ENCODE results near the gene GMPPA. TPM values are rescaled to one million over a fixed set of nuclear protein-coding genes. Genes with fewer than 3 reads are reported as not detected.

Gene GMPPA
- total and polyA plus RNA-seq, 5 donors = 21.6 to 27.5 (median 25.1) TPM

DNA sequence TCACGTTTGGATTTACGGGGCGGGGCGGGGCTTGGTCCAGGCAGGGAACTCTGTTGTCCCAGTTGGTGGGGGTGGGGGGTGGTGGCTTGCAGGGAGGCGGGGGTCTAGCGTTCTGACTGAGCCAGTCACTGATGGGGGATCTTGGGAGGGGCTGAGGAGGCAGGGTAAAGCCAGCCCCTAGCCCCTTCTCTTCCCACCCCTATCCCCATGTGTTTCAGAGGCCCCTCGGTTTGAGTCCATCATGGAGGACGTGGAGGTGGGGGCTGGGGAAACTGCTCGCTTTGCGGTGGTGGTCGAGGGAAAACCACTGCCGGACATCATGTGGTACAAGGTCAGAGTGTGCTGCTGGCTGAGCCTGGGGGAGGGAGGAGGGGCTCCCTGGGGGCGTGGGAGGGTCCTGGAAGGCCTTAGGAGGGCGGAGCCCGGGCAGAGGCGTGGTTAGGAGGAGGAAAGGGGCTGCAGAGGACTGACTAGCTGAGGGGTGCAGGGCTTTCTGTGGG is 22.0 kb upstream of the GMPPA start:
- Histone ChIP-seq H3K4me3 (ENCODE audit: low read length) (no peak overlapping the region), H3K27ac (ENCODE audit: low read length) (no peak overlapping the region), H3K9me3 (ENCODE audit: control insufficient read depth, low read length) (no peaks in the 10 kb centered on the region), H3K27me3 (ENCODE audit: control insufficient read depth, insufficient read depth) (no peaks in the 10 kb centered on the region), H3K4me1 (ENCODE audit: control insufficient read depth, insufficient read depth, low read length) (no peaks in the 10 kb centered on the region)
- intact Hi-C loops (cut with DNase I) = loop anchor here (2.0 to 10.0 kb wide), 4 partner anchors 46 to 54 kb away; no protein-coding TSS in a partner anchor
- ATAC-seq (peak in 1 of 2 donors; percentile 11), DNase-seq (peak in 1 of 3 donors; percentile 61)
- 18% methylated on average over 16 of the region's 16 CpGs for WGBS

- no peak for DNase-seq
- H3K4me3 ChIP-seq (ENCODE audit: low read length) = no peak overlapping the region
- WGBS = 79% methylated on average over 13 of the region's 13 CpGs
- H3K9me3 ChIP-seq (ENCODE audit: control insufficient read depth, low read length) = no peaks in the 10 kb centered on the region
- H3K4me1 ChIP-seq (ENCODE audit: control insufficient read depth, insufficient read depth, low read length) = no peaks in the 10 kb centered on the region
- H3K27me3 ChIP-seq (ENCODE audit: control insufficient read depth, insufficient read depth) = no peaks in the 10 kb centered on the region
- intact Hi-C loops (cut with DNase I) = loop anchor here (2.0 to 10.0 kb wide), 4 partner anchors 45 to 54 kb away; no protein-coding TSS in a partner anchor
- peak overlapping the region; percentile 14 for H3K27ac ChIP-seq (ENCODE audit: low read length)
- ATAC-seq = no peak
Observed at GRCh38 chr2:219477179-219477578, 21.5 kb upstream of the GMPPA start.

DNA sequence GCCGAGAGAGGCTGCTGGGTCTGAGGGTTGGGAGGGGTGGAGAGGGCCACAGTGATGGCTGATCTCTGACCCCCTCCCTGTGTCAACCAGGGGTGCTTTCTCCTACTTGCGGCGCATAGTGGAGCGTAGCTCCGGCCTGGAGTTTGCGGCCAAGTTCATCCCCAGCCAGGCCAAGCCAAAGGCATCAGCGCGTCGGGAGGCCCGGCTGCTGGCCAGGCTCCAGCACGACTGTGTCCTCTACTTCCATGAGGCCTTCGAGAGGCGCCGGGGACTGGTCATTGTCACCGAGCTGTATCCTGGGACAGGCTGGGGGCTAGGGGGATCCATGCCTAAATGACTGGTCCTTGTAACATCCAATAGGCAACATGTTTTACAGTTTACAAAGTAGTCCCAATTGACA is 20.9 kb upstream of the GMPPA start:
- H3K9me3 ChIP-seq (ENCODE audit: control insufficient read depth, low read length) = no peaks in the 10 kb centered on the region
- no peak overlapping the region for H3K4me3 ChIP-seq (ENCODE audit: low read length)
- H3K27ac ChIP-seq (ENCODE audit: low read length) = peak overlapping the region; percentile 14
- H3K27me3 ChIP-seq (ENCODE audit: control insufficient read depth, insufficient read depth) = no peaks in the 10 kb centered on the region
- H3K4me1 ChIP-seq (ENCODE audit: control insufficient read depth, insufficient read depth, low read length) = no peaks in the 10 kb centered on the region
- intact Hi-C loops (cut with DNase I) = loop anchor here (2.0 to 10.0 kb wide), 4 partner anchors 44 to 53 kb away; no protein-coding TSS in a partner anchor
- WGBS = 44% methylated on average over 15 of the region's 15 CpGs
- peak; percentile 69 to 87 (median 87) for DNase-seq
- peak; percentile 52 to 65 for ATAC-seq

- ATAC-seq = no peak
- H3K27ac ChIP-seq (ENCODE audit: low read length) = no peak overlapping the region
- H3K4me1 ChIP-seq (ENCODE audit: control insufficient read depth, insufficient read depth, low read length) = peaks cover 2% of the 10 kb centered on the region
Observed at GRCh38 chr2:219478916-219479315, 19.8 kb upstream of the GMPPA start.

DNA sequence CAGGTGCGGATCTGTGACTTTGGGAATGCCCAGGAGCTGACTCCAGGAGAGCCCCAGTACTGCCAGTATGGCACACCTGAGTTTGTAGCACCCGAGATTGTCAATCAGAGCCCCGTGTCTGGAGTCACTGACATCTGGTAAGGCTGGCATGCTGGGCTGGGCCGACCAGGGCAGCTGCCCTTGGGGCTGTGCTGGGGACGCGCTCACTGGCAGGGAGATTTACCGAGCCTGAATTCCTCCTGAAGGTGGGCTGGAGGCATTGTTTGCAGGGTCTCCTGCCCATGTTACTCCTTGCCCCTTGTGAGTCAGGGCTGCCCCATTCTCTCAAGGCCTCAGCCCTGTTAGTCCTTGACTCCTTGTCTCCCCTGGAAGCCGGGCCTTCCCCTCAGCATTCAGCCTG is 18.7 kb upstream of the GMPPA start:
- no peak for ATAC-seq
- H3K4me3 ChIP-seq (ENCODE audit: low read length) = no peak overlapping the region
- intact Hi-C loops (cut with DNase I) = no loop called here

More at GRCh38 chr2:219478916-219479315, 19.8 kb upstream of the GMPPA start:
- no peaks in the 10 kb centered on the region for H3K27me3 ChIP-seq (ENCODE audit: control insufficient read depth, insufficient read depth)
- WGBS = 86% methylated on average over 8 of the region's 8 CpGs
- H3K9me3 ChIP-seq (ENCODE audit: control insufficient read depth, low read length) = no peaks in the 10 kb centered on the region
- H3K4me3 ChIP-seq (ENCODE audit: low read length) = no peak overlapping the region
- intact Hi-C loops (cut with DNase I) = loop anchor here (5.0 to 10.0 kb wide), 3 partner anchors 43 to 48 kb away; no protein-coding TSS in a partner anchor
- DNase-seq = peak in 1 of 3 donors; percentile 38

GRCh38 chr2:219482674-219483405 is 15.9 kb upstream of the GMPPA start:
- H3K27ac ChIP-seq (ENCODE audit: low read length) = no peak overlapping the region
- WGBS = 64% methylated on average over 17 of the region's 17 CpGs
- H3K4me1 ChIP-seq (ENCODE audit: control insufficient read depth, insufficient read depth, low read length) = peaks cover 11% of the 10 kb centered on the region
- intact Hi-C loops (cut with DNase I) = no loop called here
- no peaks in the 10 kb centered on the region for H3K9me3 ChIP-seq (ENCODE audit: control insufficient read depth, low read length)
- ATAC-seq (peak in 1 of 2 donors; percentile 1), DNase-seq (peak in 1 of 3 donors; percentile 68)
- no peak overlapping the region for H3K4me3 ChIP-seq (ENCODE audit: low read length)
- no peaks in the 10 kb centered on the region for H3K27me3 ChIP-seq (ENCODE audit: control insufficient read depth, insufficient read depth)

More for the DNA sequence above, 18.7 kb upstream of the GMPPA start:
- Histone ChIP-seq H3K27me3 (ENCODE audit: control insufficient read depth, insufficient read depth) (no peaks in the 10 kb centered on the region), H3K27ac (ENCODE audit: low read length) (no peak overlapping the region), H3K9me3 (ENCODE audit: control insufficient read depth, low read length) (no peaks in the 10 kb centered on the region), H3K4me1 (ENCODE audit: control insufficient read depth, insufficient read depth, low read length) (peaks cover 11% of the 10 kb centered on the region)
- 90% methylated on average over 8 of the region's 8 CpGs for WGBS
- DNase-seq = peak in 2 of 3 donors; percentile 5 to 40

- intact Hi-C loops (cut with DNase I) = no loop called here
- H3K27me3 ChIP-seq (ENCODE audit: control insufficient read depth, insufficient read depth) = no peaks in the 10 kb centered on the region
Observed at GRCh38 chr2:219483451-219484342, 15.0 kb upstream of the GMPPA start.

DNA sequence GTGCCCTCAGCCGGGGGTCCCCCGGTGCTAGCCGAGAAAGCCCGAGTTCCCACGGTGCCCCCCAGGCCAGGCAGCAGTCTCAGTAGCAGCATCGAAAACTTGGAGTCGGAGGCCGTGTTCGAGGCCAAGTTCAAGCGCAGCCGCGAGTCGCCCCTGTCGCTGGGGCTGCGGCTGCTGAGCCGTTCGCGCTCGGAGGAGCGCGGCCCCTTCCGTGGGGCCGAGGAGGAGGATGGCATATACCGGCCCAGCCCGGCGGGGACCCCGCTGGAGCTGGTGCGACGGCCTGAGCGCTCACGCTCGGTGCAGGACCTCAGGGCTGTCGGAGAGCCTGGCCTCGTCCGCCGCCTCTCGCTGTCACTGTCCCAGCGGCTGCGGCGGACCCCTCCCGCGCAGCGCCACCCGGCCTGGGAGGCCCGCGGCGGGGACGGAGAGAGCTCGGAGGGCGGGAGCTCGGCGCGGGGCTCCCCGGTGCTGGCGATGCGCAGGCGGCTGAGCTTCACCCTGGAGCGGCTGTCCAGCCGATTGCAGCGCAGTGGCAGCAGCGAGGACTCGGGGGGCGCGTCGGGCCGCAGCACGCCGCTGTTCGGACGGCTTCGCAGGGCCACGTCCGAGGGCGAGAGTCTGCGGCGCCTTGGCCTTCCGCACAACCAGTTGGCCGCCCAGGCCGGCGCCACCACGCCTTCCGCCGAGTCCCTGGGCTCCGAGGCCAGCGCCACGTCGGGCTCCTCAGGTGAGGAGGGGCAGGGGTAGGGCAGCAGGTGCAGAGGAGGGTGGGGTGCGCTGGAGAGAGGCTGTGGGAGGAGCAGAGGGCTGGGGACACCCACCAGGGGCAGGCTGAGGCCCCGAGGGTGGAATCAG is 14.1 kb upstream of the GMPPA start:
- Histone ChIP-seq H3K4me1 (ENCODE audit: control insufficient read depth, insufficient read depth, low read length) (peaks cover 11% of the 10 kb centered on the region), H3K4me3 (ENCODE audit: low read length) (peak overlapping the region; percentile 17), H3K27ac (ENCODE audit: low read length) (no peak overlapping the region), H3K27me3 (ENCODE audit: control insufficient read depth, insufficient read depth) (no peaks in the 10 kb centered on the region), H3K9me3 (ENCODE audit: control insufficient read depth, low read length) (no peaks in the 10 kb centered on the region)
- ATAC-seq = peak; percentile 12 to 19
- 7% methylated on average over 89 of the region's 89 CpGs for WGBS
- intact Hi-C loops (cut with DNase I) = no loop called here
- peak in 1 of 3 donors; percentile 69 for DNase-seq

More at GRCh38 chr2:219483451-219484342, 15.0 kb upstream of the GMPPA start:
- ATAC-seq = peak; percentile 5 to 6
- no peaks in the 10 kb centered on the region for H3K9me3 ChIP-seq (ENCODE audit: control insufficient read depth, low read length)
- H3K4me1 ChIP-seq (ENCODE audit: control insufficient read depth, insufficient read depth, low read length) = peaks cover 11% of the 10 kb centered on the region
- peak in 1 of 3 donors; percentile 62 for DNase-seq
- H3K4me3 ChIP-seq (ENCODE audit: low read length) = peak overlapping the region; percentile 17
- H3K27ac ChIP-seq (ENCODE audit: low read length) = no peak overlapping the region
- 42% methylated on average over 58 of the region's 58 CpGs for WGBS

DNA sequence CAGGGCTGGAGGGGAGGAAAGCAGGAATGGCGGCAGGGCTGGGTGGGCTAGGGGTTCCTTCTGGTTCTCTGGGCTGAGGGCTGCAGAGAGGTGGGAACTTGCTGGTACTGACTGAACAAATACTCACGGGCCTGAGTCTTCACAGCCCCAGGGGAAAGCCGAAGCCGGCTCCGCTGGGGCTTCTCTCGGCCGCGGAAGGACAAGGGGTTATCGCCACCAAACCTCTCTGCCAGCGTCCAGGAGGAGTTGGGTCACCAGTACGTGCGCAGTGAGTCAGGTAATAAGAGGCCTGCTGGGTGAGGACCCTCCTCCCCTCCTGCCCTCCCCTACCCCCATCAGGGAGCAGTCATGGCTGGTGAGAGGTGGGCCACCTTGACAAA is 13.5 kb upstream of the GMPPA start:
- H3K27me3 ChIP-seq (ENCODE audit: control insufficient read depth, insufficient read depth) = no peaks in the 10 kb centered on the region
- no peaks in the 10 kb centered on the region for H3K9me3 ChIP-seq (ENCODE audit: control insufficient read depth, low read length)
- DNase-seq = peak in 1 of 3 donors; percentile 32
- no peak overlapping the region for H3K27ac ChIP-seq (ENCODE audit: low read length)
- ATAC-seq = no peak
- peaks cover 11% of the 10 kb centered on the region for H3K4me1 ChIP-seq (ENCODE audit: control insufficient read depth, insufficient read depth, low read length)
- no peak overlapping the region for H3K4me3 ChIP-seq (ENCODE audit: low read length)
- intact Hi-C loops (cut with DNase I) = no loop called here
- 69% methylated on average over 12 of the region's 12 CpGs for WGBS

DNA sequence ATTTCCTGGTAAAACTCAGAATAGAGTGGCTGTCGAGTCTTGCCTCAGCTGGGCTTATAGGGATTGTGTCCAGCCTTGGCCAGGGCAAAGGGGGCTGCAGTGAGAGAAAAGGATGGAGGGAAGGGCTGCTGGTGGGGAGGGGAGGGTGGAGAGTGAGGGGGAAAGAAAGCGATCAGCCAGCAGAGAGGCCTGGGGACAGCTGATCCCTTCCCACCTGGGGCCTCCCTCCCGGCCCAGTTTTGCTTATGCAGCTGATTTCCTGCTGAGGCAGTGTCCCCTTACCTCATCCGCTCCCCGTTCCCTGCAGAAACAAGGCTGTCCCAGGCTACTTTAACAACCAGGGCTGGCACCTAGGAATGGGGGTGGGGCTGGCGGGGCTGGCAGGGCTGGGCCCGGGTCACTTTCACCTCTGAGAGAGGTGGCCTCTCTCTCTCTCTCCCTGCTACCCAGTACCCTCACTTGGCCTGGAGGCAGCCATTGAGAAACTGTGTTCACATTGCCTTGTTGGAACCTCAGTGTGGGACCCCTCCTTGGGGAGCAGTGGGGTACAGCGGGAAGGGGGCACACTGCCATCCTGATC is 12.2 kb upstream of the GMPPA start:
- peak in 1 of 3 donors; percentile 50 for DNase-seq
- H3K4me1 ChIP-seq (ENCODE audit: control insufficient read depth, insufficient read depth, low read length) = peaks cover 11% of the 10 kb centered on the region
- no peak overlapping the region for H3K27ac ChIP-seq (ENCODE audit: low read length)
- ATAC-seq = no peak
- no peaks in the 10 kb centered on the region for H3K27me3 ChIP-seq (ENCODE audit: control insufficient read depth, insufficient read depth)
- H3K4me3 ChIP-seq (ENCODE audit: low read length) = no peak overlapping the region
- H3K9me3 ChIP-seq (ENCODE audit: control insufficient read depth, low read length) = no peaks in the 10 kb centered on the region
- intact Hi-C loops (cut with DNase I) = no loop called here
- WGBS = 62% methylated on average over 8 of the region's 8 CpGs

Data from right cardiac atrium (tissue), 5 donors.